ENCODE results near the gene HEBP2.
A peak's percentile ranks its signal among the peaks of the same experiment; 100 is the strongest.
"Not testable (repeated sequence)": the region's sequence is repeated elsewhere in the genome, so short reads cannot be mapped to it uniquely, and the experiment has no call there.

HEBP2 gene, protein sequence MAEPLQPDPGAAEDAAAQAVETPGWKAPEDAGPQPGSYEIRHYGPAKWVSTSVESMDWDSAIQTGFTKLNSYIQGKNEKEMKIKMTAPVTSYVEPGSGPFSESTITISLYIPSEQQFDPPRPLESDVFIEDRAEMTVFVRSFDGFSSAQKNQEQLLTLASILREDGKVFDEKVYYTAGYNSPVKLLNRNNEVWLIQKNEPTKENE

GRCh38 chr6:138403801-138404665, at the start of gene HEBP2:
Gene HEBP2, plus strand, starts transcription at chr6:138404223. Its CDS starts 273 bp downstream, at chr6:138404496.
- peak within 1 kb of the TSS; percentile 86 for H3K4me3 ChIP-seq (ENCODE audit: low read depth, low read length)
- TF ChIP-seq CTCF (IDR thresholded peaks at IDR 0.05; ENCODE audit: low read depth, low read length, missing control alignments): no peak
- DNase-seq (ENCODE audit: low read depth): peak; percentile 74

DNA sequence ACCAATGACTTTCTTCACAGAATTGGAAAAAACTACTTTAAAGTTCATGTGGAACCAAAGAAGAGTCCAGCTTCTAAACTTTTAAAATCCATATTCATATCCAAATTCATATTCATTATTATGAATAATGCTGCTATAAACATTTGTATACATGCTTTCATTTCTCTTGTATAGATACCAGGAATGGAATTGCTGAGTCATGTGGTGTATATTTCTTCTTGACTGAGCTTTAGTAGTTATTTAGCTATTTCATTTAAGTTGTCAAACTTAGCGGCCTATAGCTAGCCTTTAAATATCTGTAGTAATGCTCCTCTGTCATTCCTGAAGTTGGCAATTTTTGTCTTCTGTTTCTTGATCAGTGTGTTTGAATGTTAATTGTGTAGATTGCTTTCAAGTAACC, 46.1 kb upstream of the HEBP2 start:
- TF ChIP-seq CTCF (IDR thresholded peaks at IDR 0.05; ENCODE audit: low read depth, low read length, missing control alignments): no peak
- H3K4me3 ChIP-seq (ENCODE audit: low read depth, low read length): no peak overlapping the region
- DNase-seq (ENCODE audit: low read depth): no peak

DNA sequence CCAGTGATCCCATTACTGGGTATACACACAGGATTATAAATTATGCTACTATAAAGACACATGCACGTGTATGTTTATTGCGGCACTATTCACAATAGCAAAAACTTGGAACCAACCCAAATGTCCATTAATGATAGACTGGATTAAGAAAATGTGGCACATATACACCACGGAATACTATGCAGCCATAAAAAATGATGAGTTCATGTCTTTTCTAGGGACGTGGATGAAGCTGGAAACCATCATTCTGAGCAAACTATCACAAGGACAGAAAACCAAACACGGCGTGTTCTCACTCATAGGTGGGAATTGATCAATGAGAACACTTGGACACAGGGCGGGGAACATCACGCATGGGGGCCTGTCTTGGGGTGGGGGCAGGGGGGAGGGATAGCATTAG, 35.3 kb upstream of the HEBP2 start:
- DNase-seq (ENCODE audit: low read depth); H3K4me3 ChIP-seq (ENCODE audit: low read depth, low read length): not testable (repeated sequence)

GRCh38 chr6:138370631-138371451, 33.2 kb upstream of the HEBP2 start:
- no peak for TF ChIP-seq CTCF (IDR thresholded peaks at IDR 0.05; ENCODE audit: low read depth, low read length, missing control alignments)
- DNase-seq (ENCODE audit: low read depth): no peak
- H3K4me3 ChIP-seq (ENCODE audit: low read depth, low read length): no peak overlapping the region

GRCh38 chr6:138371452-138371711, 32.6 kb upstream of the HEBP2 start:
- no peak overlapping the region for H3K4me3 ChIP-seq (ENCODE audit: low read depth, low read length)
- no peak for TF ChIP-seq CTCF (IDR thresholded peaks at IDR 0.05; ENCODE audit: low read depth, low read length, missing control alignments)
- DNase-seq (ENCODE audit: low read depth): no peak

GRCh38 chr6:138371720-138372119, 32.3 kb upstream of the HEBP2 start:
- TF ChIP-seq CTCF (IDR thresholded peaks at IDR 0.05; ENCODE audit: low read depth, low read length, missing control alignments): no peak
- H3K4me3 ChIP-seq (ENCODE audit: low read depth, low read length): no peak overlapping the region
- no peak for DNase-seq (ENCODE audit: low read depth)

GRCh38 chr6:138372711-138373463, 31.1 kb upstream of the HEBP2 start:
- DNase-seq (ENCODE audit: low read depth): no peak

More at GRCh38 chr6:138372711-138373463, 31.1 kb upstream of the HEBP2 start:
- no peak for TF ChIP-seq CTCF (IDR thresholded peaks at IDR 0.05; ENCODE audit: low read depth, low read length, missing control alignments)
- no peak overlapping the region for H3K4me3 ChIP-seq (ENCODE audit: low read depth, low read length)
